ENCODE results near the gene ZDHHC8.

The ZDHHC8 gene

DNA sequence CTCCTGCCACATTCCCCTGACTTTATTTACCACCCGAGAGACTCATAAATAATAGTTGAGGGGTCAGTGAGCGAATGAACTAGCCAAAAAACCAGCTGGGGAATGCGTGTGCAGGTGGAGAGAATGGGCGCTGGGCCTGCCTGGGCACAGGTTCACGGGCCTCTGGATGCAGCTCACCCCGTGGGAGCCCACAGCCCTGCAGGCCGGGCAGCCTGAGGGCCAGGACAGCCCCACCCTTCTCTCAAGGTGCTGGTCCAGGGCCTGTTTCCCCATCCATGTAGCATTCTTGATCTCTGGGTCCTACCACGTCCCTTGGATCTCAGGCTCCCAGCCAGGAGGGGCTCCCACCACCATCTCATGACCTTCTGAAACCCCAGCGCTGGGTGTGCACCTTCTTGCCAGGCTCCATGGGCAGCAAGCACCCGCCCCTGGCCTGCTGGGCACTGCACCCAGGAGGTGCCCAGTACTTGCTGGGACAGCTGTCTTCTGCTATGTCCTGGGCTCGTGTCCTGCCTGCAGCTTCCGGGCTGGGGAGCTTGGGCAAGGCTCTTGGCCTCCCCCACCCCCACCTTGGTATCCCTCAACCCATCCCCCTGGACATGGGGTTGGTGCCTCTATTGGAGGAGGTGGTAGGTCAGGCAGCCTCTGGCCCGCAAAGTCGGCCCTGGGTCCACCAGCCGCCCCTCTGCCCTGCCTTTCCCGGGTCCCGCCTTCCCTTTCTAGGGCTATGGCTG lies 62.3 kb downstream of the ZDHHC8 start:
- DNase-seq (ENCODE audit: low read depth), result no peak

DNA sequence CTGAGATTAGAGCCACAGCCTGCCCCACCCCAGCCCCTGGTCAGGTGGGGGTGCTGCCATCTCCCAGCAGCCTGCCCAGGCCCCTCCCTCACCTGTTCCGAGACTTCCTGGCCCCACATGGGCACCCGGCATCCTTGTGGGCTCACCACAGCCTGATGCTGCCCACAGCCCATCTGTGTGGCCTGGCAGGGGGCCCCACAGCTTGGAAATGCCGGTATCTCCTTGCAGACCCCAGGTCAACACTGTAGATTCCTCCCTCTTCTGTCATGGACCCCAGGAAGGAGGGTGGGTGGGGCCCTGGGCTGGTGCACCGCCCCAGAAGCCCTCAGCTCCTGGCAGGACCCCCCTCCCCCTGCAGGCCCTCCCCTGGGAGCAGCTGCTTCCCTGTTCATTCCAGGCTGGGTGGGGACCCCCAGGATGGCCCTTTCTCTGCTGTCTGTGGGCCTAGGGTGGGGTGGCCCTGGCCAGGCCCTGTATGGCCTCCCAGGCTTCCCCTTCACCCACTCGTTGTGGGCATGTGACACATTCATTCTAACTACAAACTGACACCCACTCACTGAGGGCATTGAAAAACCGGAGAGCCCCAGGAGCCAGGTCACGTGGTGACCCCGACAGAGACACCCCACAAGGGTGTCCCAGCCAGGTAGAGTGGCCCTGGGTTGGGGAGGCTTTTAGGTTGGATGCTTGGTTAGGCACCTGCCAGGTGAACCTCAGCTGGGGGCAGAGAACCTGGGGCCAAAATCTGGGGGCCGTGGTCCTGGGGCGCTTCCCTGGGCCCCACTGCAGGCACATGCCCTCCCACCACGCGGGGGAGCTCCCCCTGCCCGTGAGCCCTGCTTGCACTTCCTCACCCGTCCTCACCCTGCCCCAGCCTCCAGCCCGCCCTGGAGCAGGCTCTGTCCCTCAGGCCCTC lies 63.3 kb downstream of the ZDHHC8 start:
- no peak for DNase-seq (ENCODE audit: low read depth)

DNA sequence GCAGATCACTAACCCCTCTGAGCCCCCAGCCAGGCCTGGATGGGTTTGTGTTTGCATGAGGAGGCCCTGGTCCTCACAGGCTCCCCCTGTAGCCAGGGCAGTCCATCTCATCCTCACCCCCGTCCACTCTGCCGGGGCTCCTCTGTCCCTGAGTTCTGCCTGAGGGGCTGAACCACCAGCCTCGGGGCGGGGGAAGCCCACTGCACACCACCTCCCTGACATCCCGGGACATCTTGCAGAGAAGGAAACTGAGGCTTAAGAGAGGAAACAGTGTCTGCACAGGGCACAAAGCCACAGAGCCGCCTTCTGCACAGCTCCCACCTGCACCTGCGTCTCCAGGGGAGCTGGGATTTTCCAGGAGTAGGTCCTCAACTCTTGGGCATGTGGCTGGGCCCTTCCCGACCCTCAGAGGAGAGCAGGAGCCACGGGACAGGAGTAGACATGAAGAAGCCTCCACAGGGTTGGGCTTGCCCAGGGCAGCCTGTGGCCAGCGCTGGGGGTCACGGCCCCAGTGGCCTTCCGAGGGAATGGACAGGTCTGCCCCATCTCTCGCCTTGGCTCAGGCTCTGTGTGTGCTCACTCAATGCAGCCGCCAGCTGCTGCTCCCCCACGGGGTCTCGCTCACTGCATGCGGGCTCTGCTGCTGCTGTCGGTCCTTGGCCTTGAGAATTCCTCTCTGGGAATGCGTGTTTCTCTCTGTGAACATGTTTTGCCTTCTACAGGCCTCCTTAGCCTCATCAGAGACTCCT lies 64.7 kb downstream of the ZDHHC8 start:
- no peak for DNase-seq (ENCODE audit: low read depth)
